BE2C (cell line): ENCODE measurements around the gene HAUS8.
A peak's percentile ranks its signal among the peaks of the same experiment; 100 is the strongest.

Experiments
- DNase-seq: peaks from one replicate; pipeline ENCODE4 v3.0.0-alpha.2; 2020
- H3K27me3 ChIP-seq: fragments of 250-450 bp; sonication (Bioruptor Pico); 2 replicates; pipeline ENCODE4 v1.5.1; 2020; ENCODE audit warnings: mild to moderate bottlenecking
- H3K36me3 ChIP-seq: fragments of 250-450 bp; sonication (Bioruptor Pico); 2 replicates; pipeline ENCODE4 v1.5.1; 2020; ENCODE audit warnings: mild to moderate bottlenecking
- H3K4me1 ChIP-seq: fragments of 250-450 bp; sonication (Bioruptor Pico); 2 replicates; pipeline ENCODE4 v1.5.1; 2020
- H3K4me3 ChIP-seq: 2 replicates; pipeline ENCODE4 v1.5.1; 2011; ENCODE audit warnings: low read depth, low read length
- H3K9me3 ChIP-seq: fragments of 250-450 bp; sonication (Bioruptor Pico); 2 replicates; pipeline ENCODE4 v1.5.1; 2020
- CTCF ChIP-seq: IDR thresholded peaks from 2 replicates; pipeline ENCODE4 v1.5.1; 2012; ENCODE audit warnings: mild to moderate bottlenecking, low read depth, low read length

HAUS8 gene

GRCh38 chr19:17116996-17117702, 41.9 kb upstream of the HAUS8 start:
- no peak overlapping the region for H3K4me3 ChIP-seq
- DNase-seq, result peak; percentile 33
- H3K9me3 ChIP-seq, result no peaks in the 10 kb centered on the region
- H3K27me3 ChIP-seq, result no peaks in the 10 kb centered on the region
- TF ChIP-seq CTCF, result no peak
- no peaks in the 10 kb centered on the region; the same call in 1 of the 2 replicates for H3K36me3 ChIP-seq
- H3K4me1 ChIP-seq, result peaks cover 14% of the 10 kb centered on the region

- Histone ChIP-seq H3K27me3 (no peaks in the 10 kb centered on the region), H3K36me3 (no peaks in the 10 kb centered on the region; the same call in 1 of the 2 replicates), H3K9me3 (no peaks in the 10 kb centered on the region), H3K4me1 (peaks cover 14% of the 10 kb centered on the region), H3K4me3 (no peak overlapping the region)
- DNase-seq, result no peak
- no peak for TF ChIP-seq CTCF
Observed at GRCh38 chr19:17114414-17114831, 39.2 kb upstream of the HAUS8 start.

GRCh38 chr19:17113127-17113785, 38.0 kb upstream of the HAUS8 start:
- Histone ChIP-seq H3K4me1 (peaks cover 17% of the 10 kb centered on the region), H3K36me3 (no peaks in the 10 kb centered on the region), H3K27me3 (no peaks in the 10 kb centered on the region), H3K9me3 (no peaks in the 10 kb centered on the region), H3K4me3 (no peak overlapping the region)
- no peak for TF ChIP-seq CTCF
- DNase-seq, result no peak

- H3K9me3 ChIP-seq, result no peaks in the 10 kb centered on the region
- H3K36me3 ChIP-seq, result no peaks in the 10 kb centered on the region
- DNase-seq, result no peak
- no peak for TF ChIP-seq CTCF
- H3K4me3 ChIP-seq, result no peak overlapping the region
- peaks cover 22% of the 10 kb centered on the region for H3K4me1 ChIP-seq
- no peaks in the 10 kb centered on the region for H3K27me3 ChIP-seq
Observed at GRCh38 chr19:17112700-17113099, 37.4 kb upstream of the HAUS8 start.

- H3K36me3 ChIP-seq, result no peaks in the 10 kb centered on the region
- peaks cover 23% of the 10 kb centered on the region for H3K4me1 ChIP-seq
- no peaks in the 10 kb centered on the region for H3K9me3 ChIP-seq
- no peak overlapping the region for H3K4me3 ChIP-seq
- TF ChIP-seq CTCF, result no peak
- H3K27me3 ChIP-seq, result no peaks in the 10 kb centered on the region
- no peak for DNase-seq
Observed at GRCh38 chr19:17112271-17112670, 37.0 kb upstream of the HAUS8 start.

GRCh38 chr19:17111766-17112165, 36.5 kb upstream of the HAUS8 start:
- no peak for TF ChIP-seq CTCF
- H3K4me3 ChIP-seq, result no peak overlapping the region
- DNase-seq, result no peak
- H3K4me1 ChIP-seq, result peaks cover 19% of the 10 kb centered on the region
- H3K27me3 ChIP-seq, result no peaks in the 10 kb centered on the region
- H3K9me3 ChIP-seq, result no peaks in the 10 kb centered on the region
- no peaks in the 10 kb centered on the region for H3K36me3 ChIP-seq
